ENCODE data around the gene ZMAT5.

Gene ZMAT5

GRCh38 chr22:29712119-29712518 is 54.7 kb downstream of the ZMAT5 start:
- Histone ChIP-seq H3K4me1 (peaks cover 0 to 5% (median 2%) of the 10 kb centered on the region in 4 donors), H3K36me3 (no peaks in the 10 kb centered on the region), H3K4me3 (no peak overlapping the region), H3K9me3 (no peaks in the 10 kb centered on the region), H3K27me3 (peaks cover 0 to 82% of the 10 kb centered on the region in 2 donors), H3K27ac (no peak overlapping the region)
- intact Hi-C loops (cut with DNase I; ENCODE audit: low total_unique reads) = no loop called here
- no peak for TF ChIP-seq CTCF (IDR thresholded peaks at IDR 0.05)
- DNase-seq = no peak

GRCh38 chr22:29710922-29711593 is 55.7 kb downstream of the ZMAT5 start:
- intact Hi-C loops (cut with DNase I; ENCODE audit: low total_unique reads) = no loop called here
- no peaks in the 10 kb centered on the region for H3K36me3 ChIP-seq
- DNase-seq = no peak
- H3K9me3 ChIP-seq = no peaks in the 10 kb centered on the region
- peaks cover 0 to 5% (median 2%) of the 10 kb centered on the region in 4 donors for H3K4me1 ChIP-seq
- no peak overlapping the region for H3K27ac ChIP-seq
- peaks cover 0 to 83% of the 10 kb centered on the region in 2 donors for H3K27me3 ChIP-seq
- no peak overlapping the region for H3K4me3 ChIP-seq
- no peak for TF ChIP-seq CTCF (IDR thresholded peaks at IDR 0.05)

GRCh38 chr22:29710193-29710592 is 56.6 kb downstream of the ZMAT5 start:
- DNase-seq = no peak
- Histone ChIP-seq H3K4me3 (no peak overlapping the region), H3K4me1 (peaks cover 0 to 5% (median 2%) of the 10 kb centered on the region in 4 donors), H3K36me3 (no peaks in the 10 kb centered on the region), H3K27me3 (peaks cover 0 to 81% of the 10 kb centered on the region in 2 donors), H3K27ac (no peak overlapping the region), H3K9me3 (no peaks in the 10 kb centered on the region)
- TF ChIP-seq CTCF (IDR thresholded peaks at IDR 0.05) = no peak
- intact Hi-C loops (cut with DNase I; ENCODE audit: low total_unique reads) = no loop called here

GRCh38 chr22:29707471-29707870 is 59.3 kb downstream of the ZMAT5 start:
- peaks cover 0 to 82% of the 10 kb centered on the region in 2 donors for H3K27me3 ChIP-seq
- H3K36me3 ChIP-seq = no peaks in the 10 kb centered on the region
- H3K4me3 ChIP-seq = no peak overlapping the region
- H3K4me1 ChIP-seq = peaks cover 0 to 17% (median 5%) of the 10 kb centered on the region in 4 donors
- intact Hi-C loops (cut with DNase I; ENCODE audit: low total_unique reads) = no loop called here
- no peak for TF ChIP-seq CTCF (IDR thresholded peaks at IDR 0.05)
- no peaks in the 10 kb centered on the region for H3K9me3 ChIP-seq
- H3K27ac ChIP-seq = no peak overlapping the region
- DNase-seq = no peak

GRCh38 chr22:29707010-29707409 is 59.8 kb downstream of the ZMAT5 start:
- intact Hi-C loops (cut with DNase I; ENCODE audit: low total_unique reads) = no loop called here
- Histone ChIP-seq H3K4me3 (no peak overlapping the region), H3K27me3 (peaks cover 0 to 86% of the 10 kb centered on the region in 2 donors), H3K27ac (no peak overlapping the region), H3K9me3 (no peaks in the 10 kb centered on the region), H3K36me3 (no peaks in the 10 kb centered on the region), H3K4me1 (peaks cover 0 to 17% (median 5%) of the 10 kb centered on the region in 4 donors)
- DNase-seq = no peak
- no peak for TF ChIP-seq CTCF (IDR thresholded peaks at IDR 0.05)
